PFSK-1 (cell line): ENCODE results near the gene SRP9.

Experiments used
- FOXP2 ChIP-seq: optimal IDR thresholded peaks from 2 replicates; pipeline ENCODE3; 2011; ENCODE audit warnings: borderline replicate concordance, control low read depth, inconsistent platforms; ENCODE audit not compliant: insufficient read depth; ENCODE audit errors: extremely low read length, extremely low read depth
- POLR2AphosphoS5 ChIP-seq: IDR thresholded peaks from 2 replicates; pipeline ENCODE4 v1.6.1; 2012; ENCODE audit warnings: low read depth, mild to moderate bottlenecking, control low read depth, low read length, moderate library complexity
- REST ChIP-seq, 2 experiments: IDR thresholded peaks; 2 replicates each; pipeline versions ENCODE4 v1.6.1 to v1.8.0; 2011 to 2012; ENCODE audit warnings: low read depth in 2 of 2, low read length in 2 of 2, control low read depth in 1 of 2, inconsistent platforms in 1 of 2, mild to moderate bottlenecking in 1 of 2, moderate library complexity in 1 of 2; ENCODE audit not compliant: insufficient read depth in 1 of 2
- SIN3A ChIP-seq: IDR thresholded peaks from 2 replicates; pipeline ENCODE4 v1.6.1; 2012; ENCODE audit warnings: mild to moderate bottlenecking, low read length, moderate library complexity, borderline replicate concordance; ENCODE audit not compliant: insufficient read depth
- TAF1 ChIP-seq: IDR thresholded peaks from 2 replicates; pipeline ENCODE4 v1.6.1; 2012; ENCODE audit warnings: low read length, control low read depth, borderline replicate concordance; ENCODE audit not compliant: insufficient read depth

The SRP9 gene

GRCh38 chr1:225747566-225747965 is 30.1 kb upstream of the SRP9 start:
- TF ChIP-seq REST (IDR thresholded peaks at IDR 0.05; ENCODE audit: insufficient read depth in 1 of 2, low read depth in 2 of 2, low read length in 2 of 2) (no peak), FOXP2 (no peak), SIN3A (no peak)

- no peak for TF ChIP-seq REST (IDR thresholded peaks at IDR 0.05; ENCODE audit: insufficient read depth in 1 of 2, low read depth in 2 of 2, low read length in 2 of 2)
- no peak for TF ChIP-seq POLR2AphosphoS5
- no peak for TF ChIP-seq SIN3A
Measured at GRCh38 chr1:225748529-225748928, 29.1 kb upstream of the SRP9 start.

GRCh38 chr1:225749706-225750105 is 27.9 kb upstream of the SRP9 start:
- TF ChIP-seq FOXP2, result no peak
- no peak for TF ChIP-seq SIN3A
- TF ChIP-seq TAF1, result no peak
- TF ChIP-seq REST (IDR thresholded peaks at IDR 0.05; ENCODE audit: insufficient read depth in 1 of 2, low read depth in 2 of 2, low read length in 2 of 2), result no peak
- TF ChIP-seq POLR2AphosphoS5, result no peak

GRCh38 chr1:225750420-225750819 is 27.2 kb upstream of the SRP9 start:
- TF ChIP-seq TAF1 (no peak), SIN3A (no peak), FOXP2 (no peak), REST (IDR thresholded peaks at IDR 0.05; ENCODE audit: insufficient read depth in 1 of 2, low read depth in 2 of 2, low read length in 2 of 2) (no peak), POLR2AphosphoS5 (no peak)

GRCh38 chr1:225750875-225751824 is 26.5 kb upstream of the SRP9 start:
- no peak for TF ChIP-seq TAF1
